Caki2 (cell line): ENCODE measurements around the gene AIM2. TPM values are rescaled to one million over a fixed set of nuclear protein-coding genes. Genes with fewer than 3 reads are reported as not detected.
"Not testable (repeated sequence)": the region's sequence is repeated elsewhere in the genome, so short reads cannot be mapped to it uniquely, and the experiment has no call there.

Source experiments
- DNase-seq: peaks from one replicate; pipeline ENCODE4 v3.0.0-alpha.2; 2015; ENCODE audit warnings: low read depth
- in situ Hi-C: cut with HindIII; loops from 2 replicates; pipeline ENCODE4 v1.10.0; 2016; ENCODE audit warnings: low sequenced_read_pairs, low pct_unique_long_range_greater_than_20kb, mixed read lengths
- total RNA-seq: library from RNA; depleted of rRNA; stranded (reverse); fragments of >200 nt; shearing (Covaris generic); gene quantifications from 2 replicates; pipeline ENCODE4 v1.2.3, GENCODE V29; 2014; ENCODE audit warnings: low replicate concordance; rRNA removed

AIM2 gene
- total RNA-seq, 1 experiment from 2014 or later: not detected

- in situ Hi-C loops: no loop called here
- DNase-seq: no peak
These were observed 35.5 kb downstream of the AIM2 start for GRCh38 chr1:159040893-159041724.

DNA sequence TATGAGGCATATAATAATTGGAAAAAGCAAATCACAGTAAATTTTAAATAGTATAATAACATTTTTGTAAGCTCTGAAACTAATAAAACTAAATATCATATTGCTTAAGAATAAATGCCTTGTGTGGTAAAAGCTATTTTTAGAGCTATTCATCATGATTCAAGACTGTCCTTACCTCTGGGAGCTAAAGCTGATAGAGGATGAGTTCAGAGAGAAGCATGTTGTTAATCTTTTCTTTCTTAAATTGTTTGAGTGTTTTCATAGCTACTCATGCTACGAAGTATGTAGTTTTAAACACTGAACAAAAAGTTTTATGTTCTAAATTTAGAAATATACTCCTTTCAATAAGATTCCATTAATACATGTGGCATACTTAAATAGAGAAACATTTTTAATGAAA lies 36.4 kb downstream of the AIM2 start:
- in situ Hi-C loops: no loop called here
- DNase-seq: no peak

GRCh38 chr1:159030877-159031447 lies 45.6 kb downstream of the AIM2 start:
- DNase-seq: no peak
- in situ Hi-C loops: no loop called here

DNA sequence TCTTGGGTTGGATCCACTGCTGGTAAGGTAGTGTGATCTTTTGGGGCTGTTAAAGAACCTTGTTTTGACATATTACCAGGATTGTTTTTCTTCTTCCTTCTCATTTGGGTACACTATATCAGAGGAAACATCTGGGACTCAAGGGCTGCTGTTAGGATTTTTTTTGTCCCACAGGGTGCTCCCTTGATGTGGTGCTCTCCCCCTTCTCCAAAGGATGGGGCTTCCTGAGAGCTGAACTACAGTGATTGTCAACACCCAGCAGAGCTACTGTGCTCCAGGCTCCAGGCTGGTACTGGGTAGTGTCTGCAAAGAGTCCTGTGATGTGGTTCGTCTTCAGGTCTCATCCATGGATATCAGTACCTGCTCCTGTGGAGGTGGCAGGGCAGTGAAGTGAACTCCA lies 46.3 kb downstream of the AIM2 start:
- in situ Hi-C loops: no loop called here

GRCh38 chr1:159026841-159027240 lies 49.7 kb downstream of the AIM2 start:
- in situ Hi-C loops: not testable (repeated sequence)

More for the DNA sequence above, 46.3 kb downstream of the AIM2 start:
- DNase-seq: no peak

GRCh38 chr1:159025043-159025442 lies 51.5 kb downstream of the AIM2 start:
- DNase-seq: no peak

More at GRCh38 chr1:159026841-159027240, 49.7 kb downstream of the AIM2 start:
- not testable (repeated sequence) for DNase-seq

DNA sequence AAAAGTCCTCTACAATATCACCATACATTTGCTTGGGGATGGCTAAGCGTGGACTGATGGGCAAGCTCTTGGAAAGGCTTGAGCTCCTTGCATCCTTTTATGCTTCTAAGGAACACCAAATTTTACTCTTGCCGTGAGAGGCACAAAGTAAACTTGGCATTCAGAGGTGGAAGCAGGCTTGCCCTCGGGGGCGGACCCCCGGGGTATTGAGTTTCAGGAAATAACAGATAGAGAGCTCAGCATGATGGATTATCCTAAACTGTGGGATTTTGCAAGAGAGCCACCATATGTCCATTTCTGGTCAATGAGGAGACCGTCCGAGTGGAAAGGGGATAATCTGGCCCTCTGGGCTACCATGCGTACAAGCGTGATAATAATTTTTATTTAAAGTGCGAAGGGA lies 52.8 kb downstream of the AIM2 start:
- no peak for DNase-seq
- in situ Hi-C loops: no loop called here

More at GRCh38 chr1:159025043-159025442, 51.5 kb downstream of the AIM2 start:
- in situ Hi-C loops: no loop called here

DNA sequence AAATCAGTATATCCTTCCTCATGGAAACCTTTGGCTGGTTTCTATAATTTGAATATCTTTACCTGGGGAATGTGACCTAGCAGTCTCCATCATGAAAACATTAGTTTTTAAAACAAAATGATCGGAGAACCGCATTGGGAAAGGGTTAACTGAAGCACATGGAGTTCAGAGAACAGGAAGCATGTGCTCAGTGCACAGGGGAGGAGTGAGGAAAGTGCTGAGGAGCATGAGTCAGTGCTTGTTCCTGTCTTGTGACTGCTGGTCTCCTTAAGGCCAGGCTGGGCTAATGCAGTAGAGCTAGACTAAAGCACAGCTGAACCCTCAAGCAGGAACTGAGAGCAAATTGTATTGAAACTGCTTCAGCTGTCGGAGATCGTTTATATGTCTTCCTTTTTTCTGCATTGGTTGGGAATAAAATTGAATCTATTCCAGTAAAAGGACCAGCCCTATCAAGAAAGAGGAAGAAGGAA lies 61.1 kb downstream of the AIM2 start:
- in situ Hi-C loops: no loop called here
- DNase-seq: peak; percentile 65

DNA sequence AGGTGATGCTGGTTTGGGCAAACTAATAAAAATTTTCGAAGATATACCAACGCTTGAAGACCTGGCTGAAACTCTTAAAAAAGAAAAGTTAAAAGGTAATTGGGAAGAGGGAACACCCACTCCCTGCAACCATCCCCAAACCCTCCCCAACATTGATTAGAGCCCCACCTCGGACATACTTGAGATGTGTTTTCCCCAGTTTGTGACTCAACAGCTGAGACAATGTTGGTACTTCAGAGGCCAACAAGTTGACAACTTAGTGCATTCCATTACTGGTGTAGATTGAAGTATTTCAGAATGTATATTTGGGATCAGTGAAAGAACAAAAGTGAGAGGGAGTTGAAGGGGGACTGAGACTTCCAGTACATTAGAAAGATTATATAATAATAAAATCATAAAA lies 61.7 kb downstream of the AIM2 start:
- in situ Hi-C loops: no loop called here
- no peak for DNase-seq

GRCh38 chr1:159014003-159014571 lies 62.5 kb downstream of the AIM2 start:
- no peak for DNase-seq
- in situ Hi-C loops: no loop called here

- in situ Hi-C loops: no loop called here
- DNase-seq: no peak
These were observed 64.1 kb downstream of the AIM2 start for GRCh38 chr1:159012495-159012894.

Other genes with a start within 250 kb of the AIM2 start
- gene MNDA, start 245.4 kb downstream of the AIM2 start, total RNA-seq: not detected in 2 replicates
- gene PYHIN1, start 145.2 kb downstream of the AIM2 start, total RNA-seq: not detected in 2 replicates
- 12.4 and 19.2 TPM in 2 replicates for gene IFI16, start 66.9 kb downstream of the AIM2 start, total RNA-seq
- 0.07 TPM in 1 of 2 replicates, not detected in the other for gene CADM3, start 94.8 kb upstream of the AIM2 start, total RNA-seq
- gene ACKR1, start 128.1 kb upstream of the AIM2 start, total RNA-seq: not detected in 2 replicates
- gene FCER1A, start 225.6 kb upstream of the AIM2 start, total RNA-seq: not detected in 2 replicates